Measurements from ENCODE around the gene IGF1R.

- TF ChIP-seq CTCF (IDR thresholded peaks at IDR 0.05) (no peak), EP300 (IDR thresholded peaks at IDR 0.05) (no peak)
Observed at GRCh38 chr15:98964466-98965133, 316.3 kb downstream of the IGF1R start.
